Endothelial cell of umbilical vein (primary cell): ENCODE data around the gene MCOLN2. TPM values are rescaled to one million over a fixed set of nuclear protein-coding genes. Genes with fewer than 3 reads are reported as not detected.

Source experiments
- BruUV-seq: library from RNA; stranded (reverse); fragments of 400-500 nt; replicated peaks from 2 replicates; lab custom pipeline; 2021; lab: Mats Ljungman, UMichigan
- CTCF ChIA-PET: fragments of 300-600, 350-600 bp; sonication (Branson Sonifier 250); formaldehyde crosslinking; loops from one replicate; lab custom pipeline; 2021; ENCODE audit warnings: antibody characterized with exemption, inconsistent platforms; lab: Charles Lee
- POLR2A ChIA-PET: fragments of 300-600, 350-600 bp; sonication (Branson Sonifier 250); formaldehyde crosslinking; loops from one replicate; lab custom pipeline; 2021; ENCODE audit warnings: antibody characterized with exemption, inconsistent platforms; lab: Charles Lee
- DNase-seq: peaks from one replicate; pipeline ENCODE4 v3.0.0-alpha.2; 2011; ENCODE audit warnings: low read depth, low spot score
- FAIRE-seq: peaks from 2 replicates; lab custom pipeline; 2011; peaks lifted over from hg19 to GRCh38; lab: Jason Lieb, UNC
- H2AFZ ChIP-seq: 2 replicates; pipeline ENCODE4 v1.6.0; 2012; ENCODE audit warnings: low read depth, low read length, control low read depth, inconsistent platforms
- H3K27ac ChIP-seq: 2 replicates; pipeline ENCODE4 v1.5.1; 2011; ENCODE audit warnings: low read depth, mild to moderate bottlenecking, control low read depth, low read length, moderate library complexity; ENCODE audit not compliant: insufficient read depth
- H3K27me3 ChIP-seq, 2 experiments: 2 replicates each; pipeline versions ENCODE4 v1.6.0 to v1.6.1; 2011; ENCODE audit warnings: low read length in 2 of 2, mixed read lengths in 1 of 2; ENCODE audit not compliant: control insufficient read depth in 2 of 2, insufficient read depth in 2 of 2
- H3K36me3 ChIP-seq, 2 experiments: 2 replicates in 1 of 2; 3 replicates in 1 of 2; pipeline ENCODE4 v1.5.1; 2011; ENCODE audit warnings: low read length in 2 of 2, mild to moderate bottlenecking in 1 of 2, moderate library complexity in 1 of 2; ENCODE audit not compliant: control insufficient read depth in 2 of 2, insufficient read depth in 2 of 2; ENCODE audit errors: extremely low read depth in 1 of 2
- H3K4me1 ChIP-seq: 3 replicates; pipeline ENCODE4 v1.5.1; 2011; ENCODE audit warnings: mild to moderate bottlenecking, low read length; ENCODE audit not compliant: control insufficient read depth, insufficient read depth; ENCODE audit errors: extremely low read depth
- H3K4me2 ChIP-seq: 2 replicates; pipeline ENCODE4 v1.6.1; 2011; ENCODE audit warnings: low read length, control low read depth, mixed read lengths; ENCODE audit not compliant: insufficient read depth
- H3K4me3 ChIP-seq, 3 experiments: fragments of 200-600 bp in 1 of 3; sonication (generic), shearing (Covaris generic) in 1 of 3; replicated peaks in 1 of 3; 2 replicates each; pipeline ENCODE4 v1.5.1; 2011 to 2016; ENCODE audit warnings: control low read depth in 3 of 3, low read length in 3 of 3, mild to moderate bottlenecking in 2 of 3, inconsistent platforms in 1 of 3, low read depth in 1 of 3, moderate library complexity in 1 of 3; ENCODE audit not compliant: insufficient read depth in 1 of 3
- H3K79me2 ChIP-seq: 2 replicates; pipeline ENCODE4 v1.6.0; 2012; ENCODE audit warnings: low read length, inconsistent platforms; ENCODE audit not compliant: control insufficient read depth, insufficient read depth
- H3K9ac ChIP-seq: replicated peaks from 2 replicates; pipeline ENCODE3; 2011; ENCODE audit warnings: low read length, control low read depth; ENCODE audit not compliant: insufficient read depth; ENCODE audit errors: extremely low read depth
- H3K9me1 ChIP-seq: replicated peaks from 3 replicates; pipeline ENCODE4 v1.6.0; 2011; ENCODE audit warnings: mild to moderate bottlenecking, low read length; ENCODE audit not compliant: control insufficient read depth, insufficient read depth; ENCODE audit errors: extremely low read depth
- H3K9me3 ChIP-seq: replicated peaks from 2 replicates; pipeline ENCODE4 v1.5.1; 2012; ENCODE audit warnings: low read length, inconsistent platforms; ENCODE audit not compliant: control insufficient read depth, insufficient read depth
- H4K20me1 ChIP-seq: replicated peaks from 2 replicates; pipeline ENCODE3; 2011; ENCODE audit warnings: mild to moderate bottlenecking, low read length; ENCODE audit not compliant: control insufficient read depth, insufficient read depth; ENCODE audit errors: extremely low read depth
- EZH2 ChIP-seq: IDR thresholded peaks from 2 replicates; pipeline ENCODE4 v1.6.1; 2012; ENCODE audit warnings: borderline replicate concordance, low read depth, mild to moderate bottlenecking, moderate library complexity, low read length, inconsistent platforms; ENCODE audit not compliant: severe bottlenecking
- FOS ChIP-seq: IDR thresholded peaks from 2 replicates; pipeline ENCODE4 v1.6.1; 2011; ENCODE audit warnings: mild to moderate bottlenecking, low read length, moderate library complexity, borderline replicate concordance; ENCODE audit not compliant: insufficient read depth
- GATA2 ChIP-seq: IDR thresholded peaks from 2 replicates; pipeline ENCODE4 v1.7.0; 2011; ENCODE audit warnings: low read depth, mild to moderate bottlenecking, moderate library complexity, mixed read lengths, low read length; ENCODE audit not compliant: insufficient read length, insufficient read depth
- JUN ChIP-seq: IDR thresholded peaks from 2 replicates; pipeline ENCODE4 v1.6.1; 2011; ENCODE audit warnings: borderline replicate concordance, low read depth; ENCODE audit not compliant: insufficient read length, insufficient read depth
- MYC ChIP-seq: IDR thresholded peaks from one replicate; pipeline ENCODE4 v1.6.1; 2011; ENCODE audit warnings: mild to moderate bottlenecking, low read depth, low read length
- POLR2A ChIP-seq: IDR thresholded peaks from 2 replicates; pipeline ENCODE4 v1.6.1; 2012; ENCODE audit warnings: low read depth, mild to moderate bottlenecking, control low read depth, low read length
- POLR2AphosphoS5 ChIP-seq: IDR thresholded peaks from 2 replicates; pipeline ENCODE4 v1.6.1; 2012; ENCODE audit warnings: low read depth, mild to moderate bottlenecking, control low read depth, low read length, moderate library complexity; ENCODE audit not compliant: insufficient read depth
- dilution Hi-C: fragments of 300-500 bp; cut with MboI; formaldehyde crosslinking; loops from one replicate; pipeline ENCODE4 v1.15.0; 2019; ENCODE audit warnings: low sequenced_read_pairs; ENCODE audit not compliant: extremely low pct_ligation_motif_present
- intact Hi-C: fragments of 100-400 bp; cut with micrococcal nuclease; formaldehyde crosslinking; loops from one replicate; pipeline ENCODE4 v1.10.0; 2022
- polyA plus RNA-seq, 4 experiments: library from polyadenylated mRNA; depleted of rRNA in 3 of 4; stranded (reverse) in 3 of 4; unstranded in 1 of 4; fragments of >200 nt; gene quantifications; 2 replicates each; pipeline versions ENCODE4 v1.2.1 to v1.2.3, GENCODE V29; 2011 to 2012; ENCODE audit warnings: missing spikeins in 1 of 4
- total RNA-seq: library from RNA; stranded (reverse); gene quantifications from 2 replicates; pipeline ENCODE4 v1.2.3, GENCODE V29; 2021
- TF ChIP-seq, protein P1 (sequence below), 2 donors: IDR thresholded peaks; 1 replicate in 1 of 2; 2 replicates in 1 of 2; pipeline ENCODE4 v1.5.1; 2011; ENCODE audit warnings: low read length in 2 of 2, mild to moderate bottlenecking in 2 of 2, moderate library complexity in 2 of 2, control low read depth in 1 of 2, inconsistent platforms in 1 of 2, low read depth in 1 of 2; ENCODE audit not compliant: insufficient read depth in 1 of 2; ENCODE audit errors: extremely low read depth in 1 of 2

The MCOLN2 gene
- total and polyA plus RNA-seq, 2 donors (not counting 3 experiments of a cell fraction or from before 2014, with no cell fraction given): not detected

DNA sequence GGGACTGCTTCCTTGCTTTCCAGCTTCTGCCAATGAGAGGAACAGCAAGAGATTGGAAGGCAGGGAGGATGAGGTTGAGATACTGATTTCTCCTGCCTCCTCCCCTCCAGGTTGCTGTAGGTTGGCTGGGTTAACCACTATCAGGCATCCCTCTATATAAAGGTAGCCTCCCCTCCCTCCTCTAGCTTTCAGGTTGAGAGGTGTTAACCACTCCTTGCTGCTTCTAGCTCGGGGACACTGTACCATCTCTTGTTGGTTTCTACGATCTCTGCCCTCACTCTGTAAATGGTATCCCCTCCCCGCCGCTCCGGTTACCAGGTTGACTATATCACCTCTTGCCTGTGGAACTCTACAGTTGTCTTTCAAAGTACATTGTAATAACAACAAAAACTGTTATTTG is 120.6 kb downstream of the MCOLN2 start:
- H3K9me1 ChIP-seq: no peaks in the 10 kb centered on the region
- no TSS peak for BruUV-seq
- CTCF ChIA-PET: no interaction called here

More for the DNA sequence above, 120.6 kb downstream of the MCOLN2 start:
- no peak overlapping the region for H3K27ac ChIP-seq
- peaks cover 5 to 9% of the 10 kb centered on the region in 2 experiments for H3K27me3 ChIP-seq
- POLR2A ChIA-PET: no interaction called here
- no peaks in the 10 kb centered on the region for H3K36me3 ChIP-seq
- H4K20me1 ChIP-seq: no peaks in the 10 kb centered on the region
- no peak overlapping the region for H3K4me3 ChIP-seq
- no peak overlapping the region for H3K4me2 ChIP-seq
- H3K4me1 ChIP-seq: no peaks in the 10 kb centered on the region
- H3K79me2 ChIP-seq: no peaks in the 10 kb centered on the region
- H3K9me3 ChIP-seq: no peaks in the 10 kb centered on the region
- intact Hi-C loops: no loop called here
- no peak for FAIRE-seq
- TF ChIP-seq, protein P1, sequence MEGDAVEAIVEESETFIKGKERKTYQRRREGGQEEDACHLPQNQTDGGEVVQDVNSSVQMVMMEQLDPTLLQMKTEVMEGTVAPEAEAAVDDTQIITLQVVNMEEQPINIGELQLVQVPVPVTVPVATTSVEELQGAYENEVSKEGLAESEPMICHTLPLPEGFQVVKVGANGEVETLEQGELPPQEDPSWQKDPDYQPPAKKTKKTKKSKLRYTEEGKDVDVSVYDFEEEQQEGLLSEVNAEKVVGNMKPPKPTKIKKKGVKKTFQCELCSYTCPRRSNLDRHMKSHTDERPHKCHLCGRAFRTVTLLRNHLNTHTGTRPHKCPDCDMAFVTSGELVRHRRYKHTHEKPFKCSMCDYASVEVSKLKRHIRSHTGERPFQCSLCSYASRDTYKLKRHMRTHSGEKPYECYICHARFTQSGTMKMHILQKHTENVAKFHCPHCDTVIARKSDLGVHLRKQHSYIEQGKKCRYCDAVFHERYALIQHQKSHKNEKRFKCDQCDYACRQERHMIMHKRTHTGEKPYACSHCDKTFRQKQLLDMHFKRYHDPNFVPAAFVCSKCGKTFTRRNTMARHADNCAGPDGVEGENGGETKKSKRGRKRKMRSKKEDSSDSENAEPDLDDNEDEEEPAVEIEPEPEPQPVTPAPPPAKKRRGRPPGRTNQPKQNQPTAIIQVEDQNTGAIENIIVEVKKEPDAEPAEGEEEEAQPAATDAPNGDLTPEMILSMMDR (IDR thresholded peaks at IDR 0.05; ENCODE audit: extremely low read depth in 1 of 2, insufficient read depth in 1 of 2, low read depth in 1 of 2, low read length in 2 of 2): no peak
- TF ChIP-seq JUN: no peak
- TF ChIP-seq POLR2A: no peak
- no peak for TF ChIP-seq FOS
- TF ChIP-seq MYC: no peak
- no peak for TF ChIP-seq GATA2
- no peak for TF ChIP-seq POLR2AphosphoS5
- no peak for TF ChIP-seq EZH2
- no peak for DNase-seq
- dilution Hi-C loops: no loop called here
- no peak overlapping the region for H3K9ac ChIP-seq
- H2AFZ ChIP-seq: no peak overlapping the region

Other genes starting within 250 kb of the MCOLN2 start
- not detected in 2 replicates for gene LPAR3, start 103.9 kb downstream of the MCOLN2 start, total RNA-seq
- gene LPAR3, start 103.9 kb downstream of the MCOLN2 start, polyA plus RNA-seq: not detected in 2 replicates
- not detected in 2 replicates for gene MCOLN3, start 51.4 kb upstream of the MCOLN2 start, total RNA-seq
- gene MCOLN3, start 51.4 kb upstream of the MCOLN2 start, polyA plus RNA-seq: 0.06 TPM in 1 of 2 replicates, not detected in the other
- 2.9 and 3.1 TPM in 2 replicates for gene SYDE2, start 203.9 kb upstream of the MCOLN2 start, total RNA-seq
- 0.41 and 0.52 TPM in 2 replicates for gene SYDE2, start 203.9 kb upstream of the MCOLN2 start, polyA plus RNA-seq